ENCODE measurements around the gene LAMC3.
"Not testable (repeated sequence)": the region's sequence is repeated elsewhere in the genome, so short reads cannot be mapped to it uniquely, and the experiment has no call there.

Gene LAMC3

GRCh38 chr9:131028931-131029573 lies 20.1 kb downstream of the LAMC3 start:
- no peak for DNase-seq (ENCODE audit: low spot score)

DNA sequence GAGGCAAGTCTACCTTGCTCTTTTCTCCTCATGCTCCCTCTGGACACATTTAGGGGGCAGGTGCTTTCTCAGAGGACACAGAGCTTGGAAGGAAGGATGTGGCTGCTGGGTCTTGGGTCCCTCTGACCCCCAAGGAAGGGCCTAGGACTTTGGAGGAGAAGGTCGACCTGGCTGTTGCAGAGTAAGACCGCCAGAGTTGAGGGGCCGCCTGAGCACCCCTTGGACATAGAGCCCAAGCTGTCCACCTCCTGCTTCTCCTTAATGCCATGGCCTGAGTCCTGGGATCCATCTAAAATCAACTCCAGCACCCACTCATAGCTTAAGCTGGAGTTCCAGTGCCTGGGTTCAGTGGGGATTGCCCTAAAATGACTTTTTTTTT lies 20.6 kb downstream of the LAMC3 start:
- DNase-seq (ENCODE audit: low spot score) = no peak

- DNase-seq (ENCODE audit: low spot score) = no peak
Observed at GRCh38 chr9:131030239-131031004, 21.4 kb downstream of the LAMC3 start.

- no peak for DNase-seq (ENCODE audit: low spot score)
Observed at GRCh38 chr9:131031005-131031641, 22.1 kb downstream of the LAMC3 start.

DNA sequence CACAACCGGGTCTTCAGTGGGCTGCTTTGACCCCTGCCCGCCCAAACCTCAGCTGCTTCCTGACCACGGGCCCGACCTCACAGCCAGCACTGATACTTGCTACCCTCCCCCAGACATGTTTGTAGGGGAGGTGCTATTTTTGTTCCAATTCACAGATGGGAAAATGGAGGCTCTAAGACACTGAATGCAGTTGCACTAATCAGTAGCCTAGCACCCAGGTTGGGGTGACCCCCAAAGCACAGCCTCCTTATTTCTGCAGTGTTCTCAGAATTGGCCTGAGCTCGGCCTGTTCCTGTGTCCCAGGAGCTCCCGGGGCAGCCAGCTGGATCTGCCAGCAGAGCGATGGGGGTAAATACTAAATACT lies 22.6 kb downstream of the LAMC3 start:
- no peak for DNase-seq (ENCODE audit: low spot score)

DNA sequence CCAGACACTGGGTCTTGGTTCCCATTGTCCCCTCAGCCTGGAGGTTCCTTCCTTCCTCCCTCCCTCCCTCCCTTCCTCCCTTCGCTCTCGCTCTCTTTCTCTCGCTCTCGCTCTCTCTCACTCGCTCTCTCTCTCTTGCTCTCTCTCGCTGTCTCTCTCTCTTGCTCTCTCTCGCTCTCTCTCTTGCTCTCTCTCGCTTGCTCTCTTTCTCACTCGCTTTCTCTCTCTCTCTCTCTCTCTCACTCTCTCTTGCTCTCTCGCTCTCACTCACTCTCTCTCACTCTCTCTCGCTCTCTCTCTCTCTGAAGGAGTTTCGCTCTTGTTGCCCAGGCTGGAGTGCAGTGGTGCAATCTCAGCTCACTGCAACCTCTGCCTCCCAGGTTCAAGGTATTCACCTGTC lies 23.4 kb downstream of the LAMC3 start:
- DNase-seq (ENCODE audit: low spot score) = no peak

DNA sequence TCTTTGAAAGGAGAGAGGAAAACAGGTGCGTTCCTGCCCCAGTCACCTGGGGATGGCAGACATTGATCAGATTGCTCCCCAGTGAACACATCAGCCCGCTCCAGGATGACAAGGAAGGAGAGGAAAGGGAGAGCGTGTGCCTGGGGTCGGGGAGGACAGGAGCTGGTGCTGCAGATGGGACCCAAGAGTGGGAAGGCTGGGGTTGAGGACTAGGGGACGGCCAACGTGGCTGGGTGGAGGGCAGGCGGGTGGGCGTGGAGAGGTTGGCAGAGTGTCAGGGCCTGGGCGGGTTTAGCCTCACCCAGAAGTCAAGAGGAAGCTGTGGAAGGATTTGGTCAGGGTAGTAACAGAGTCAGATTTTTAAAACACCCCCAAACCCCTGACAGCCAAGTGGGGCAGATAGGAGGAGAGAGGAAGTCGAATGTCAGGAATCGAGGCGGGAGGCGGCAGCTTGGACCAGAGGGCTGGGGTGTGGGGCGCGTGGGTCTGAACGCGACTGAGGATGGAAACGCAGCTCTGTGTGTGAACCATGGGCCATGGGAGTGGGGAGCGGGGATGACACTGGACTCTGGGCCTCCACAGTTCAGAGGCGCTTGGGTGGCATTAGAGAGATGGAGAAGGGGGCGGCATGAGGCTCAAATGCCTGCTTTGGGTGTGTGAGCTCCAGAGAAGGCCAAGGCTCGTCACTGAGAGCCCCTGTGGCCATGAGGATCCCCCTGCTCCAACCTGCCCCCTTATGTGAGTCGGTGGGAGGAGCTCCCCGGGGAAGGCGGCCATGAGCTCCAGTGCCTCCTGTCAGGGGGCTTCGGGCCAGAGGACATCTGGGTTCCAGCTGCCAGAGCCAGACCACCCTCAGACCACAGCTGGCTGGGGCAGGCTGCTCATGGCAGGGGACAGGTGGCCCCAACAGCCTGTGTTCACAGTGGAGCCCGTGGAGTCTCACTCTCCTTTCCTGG lies 24.6 kb downstream of the LAMC3 start:
- no peak for DNase-seq (ENCODE audit: low spot score)

DNA sequence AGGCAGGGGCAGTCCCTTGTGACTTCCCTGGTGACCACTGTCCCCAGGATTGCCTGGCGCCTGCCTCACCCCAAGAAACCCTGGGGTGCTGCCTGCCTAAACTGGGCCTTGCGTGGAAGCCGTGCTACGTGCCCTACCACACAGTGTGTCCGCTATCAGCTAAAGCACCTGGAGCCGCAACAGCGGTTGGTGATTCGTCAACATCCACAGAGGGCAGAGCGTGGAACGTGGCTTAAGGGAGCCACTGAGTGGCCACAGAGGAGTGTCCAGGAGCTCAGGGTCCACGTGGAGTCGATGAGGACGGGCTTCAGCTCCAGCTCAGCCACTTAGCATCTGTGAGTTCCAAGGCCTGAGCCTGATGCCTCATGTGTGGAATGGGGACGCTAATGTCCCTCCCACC lies 25.3 kb downstream of the LAMC3 start:
- DNase-seq (ENCODE audit: low spot score) = no peak

DNA sequence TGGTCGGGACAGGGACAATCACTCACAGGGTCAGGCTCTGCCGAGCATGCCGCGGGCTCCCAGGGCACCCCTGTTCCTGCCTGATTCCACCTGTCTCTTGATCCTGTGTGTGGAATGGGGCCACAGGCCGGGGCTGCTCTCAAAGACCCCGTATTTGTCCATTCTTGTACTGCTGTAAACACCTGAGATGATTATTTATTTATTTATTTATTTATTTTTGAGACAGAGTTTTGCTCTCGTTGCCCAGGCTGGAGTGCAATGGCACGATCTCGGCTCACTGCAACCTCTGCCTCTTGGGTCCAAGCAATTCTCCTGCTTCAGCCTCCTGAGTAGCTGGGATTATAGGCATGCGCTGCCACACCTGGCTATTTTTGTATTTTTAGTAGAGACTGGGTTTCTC lies 25.8 kb downstream of the LAMC3 start:
- not testable (repeated sequence) for DNase-seq (ENCODE audit: low spot score)

DNA sequence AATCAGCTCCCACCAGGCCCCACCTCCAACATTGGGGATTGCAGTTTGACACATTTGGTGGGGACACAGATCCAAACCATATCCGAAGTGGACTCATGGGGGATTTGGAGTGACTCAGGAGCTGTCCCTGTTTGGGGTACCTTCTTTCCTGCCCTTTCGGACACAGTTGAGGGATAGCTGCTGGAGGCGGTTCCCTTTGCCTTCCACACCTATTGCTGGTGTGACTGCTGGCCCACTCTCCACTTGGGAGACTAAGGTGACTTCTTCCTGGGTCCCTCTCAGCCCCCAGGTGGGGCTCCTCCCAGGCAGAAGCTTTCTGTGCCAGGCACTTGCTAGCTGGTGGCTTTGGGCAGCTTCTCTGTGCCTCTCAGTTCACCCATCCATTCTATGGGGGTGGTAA lies 26.6 kb downstream of the LAMC3 start:
- no peak for DNase-seq (ENCODE audit: low spot score)

DNA sequence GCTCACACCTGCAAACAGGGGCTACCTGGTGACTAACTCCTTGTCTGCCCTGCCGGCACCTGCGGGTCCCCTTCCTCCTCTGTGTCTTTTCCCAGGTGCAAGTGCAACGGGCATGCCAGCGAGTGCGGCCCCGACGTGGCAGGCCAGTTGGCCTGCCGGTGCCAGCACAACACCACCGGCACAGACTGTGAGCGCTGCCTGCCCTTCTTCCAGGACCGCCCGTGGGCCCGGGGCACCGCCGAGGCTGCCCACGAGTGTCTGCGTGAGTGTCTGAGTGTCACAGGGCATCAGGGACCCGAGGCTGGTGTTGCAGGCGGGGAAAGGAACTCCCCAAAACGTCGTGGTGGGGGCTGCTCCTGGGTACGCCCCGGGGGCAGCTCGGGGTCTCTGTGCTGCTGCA lies 27.1 kb downstream of the LAMC3 start:
- DNase-seq (ENCODE audit: low spot score) = no peak

DNA sequence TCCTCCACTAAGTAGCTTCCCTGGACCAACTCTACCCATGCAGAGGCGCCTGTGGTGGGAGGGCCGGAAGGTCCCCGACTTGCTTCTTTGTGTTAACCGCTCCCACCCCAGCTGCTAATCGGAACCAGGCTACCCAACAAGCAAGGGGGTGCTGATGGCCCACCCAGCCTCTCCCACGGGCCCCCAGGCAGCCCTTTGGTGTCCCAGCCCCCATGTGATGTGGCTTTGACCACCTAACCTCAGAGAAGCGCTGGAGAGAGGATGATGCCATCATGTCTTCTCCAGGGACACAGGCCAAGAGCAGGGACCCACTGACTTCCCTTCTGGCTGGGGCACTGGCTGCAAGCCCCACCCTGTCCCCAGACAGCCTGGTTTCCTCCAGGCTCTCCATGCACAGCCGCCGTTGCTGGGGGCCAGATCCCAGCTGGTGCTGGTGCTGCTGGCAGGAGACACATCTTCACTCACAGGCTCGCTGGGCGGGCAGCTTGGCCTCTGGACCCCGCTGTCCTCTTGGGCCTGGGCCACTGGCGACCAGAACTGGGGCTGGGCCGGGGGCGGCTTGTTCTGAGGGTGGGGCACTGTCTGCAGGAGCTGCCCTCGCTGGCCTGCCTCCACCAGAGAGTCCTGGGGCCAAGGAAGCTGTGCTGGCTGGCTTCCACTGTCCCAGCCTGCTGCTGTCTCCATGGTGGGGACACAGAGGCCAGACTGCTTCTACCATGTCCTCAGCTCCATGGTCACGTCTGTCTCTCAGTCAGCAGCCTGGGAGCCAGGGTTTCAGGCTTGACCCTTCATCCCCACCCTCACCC lies 27.8 kb downstream of the LAMC3 start:
- no peak for DNase-seq (ENCODE audit: low spot score)

DNA sequence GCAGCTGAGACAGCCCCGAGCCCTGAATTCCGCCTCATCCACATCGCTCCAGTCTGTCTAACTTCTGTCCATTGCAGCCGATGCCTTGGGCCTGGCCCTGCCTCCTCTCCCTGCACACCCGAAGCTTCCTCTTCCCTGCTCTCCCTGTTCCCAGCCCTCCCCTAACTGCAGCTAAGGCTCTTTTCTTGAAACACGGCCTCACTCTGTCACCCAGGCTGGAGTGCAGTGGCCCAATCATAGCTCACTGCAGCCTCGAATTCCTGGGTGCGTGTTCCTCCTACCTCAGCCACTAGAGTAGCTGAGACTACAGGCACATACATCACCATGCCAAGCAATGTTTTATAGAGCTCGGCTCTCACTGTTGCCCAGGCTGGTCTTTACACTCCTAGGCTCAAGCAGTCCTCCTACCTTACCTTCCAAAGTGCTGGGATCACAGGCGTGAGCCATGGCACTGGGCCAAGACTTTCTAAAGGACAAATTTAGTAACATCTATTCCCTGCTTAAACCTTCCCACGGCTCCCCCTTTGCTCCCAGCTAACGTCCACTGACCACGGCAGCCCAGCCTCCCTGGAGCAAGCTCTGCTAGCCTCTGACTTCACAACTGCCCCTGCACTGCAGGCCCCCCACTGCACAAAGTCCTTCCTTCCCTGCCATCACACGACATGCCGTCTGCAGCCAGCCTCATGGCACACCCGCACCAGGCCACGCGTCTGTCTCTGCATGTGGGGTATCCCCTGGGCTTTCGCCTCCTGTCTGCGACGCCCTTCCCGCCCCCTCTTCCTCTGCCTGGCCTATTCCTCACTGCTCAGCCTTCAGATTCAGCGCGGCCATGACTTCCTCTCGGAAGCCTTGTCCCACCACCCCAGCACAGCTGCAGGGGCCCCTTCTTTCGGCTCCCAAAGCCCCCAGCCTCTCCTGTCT lies 28.6 kb downstream of the LAMC3 start:
- no peak for DNase-seq (ENCODE audit: low spot score)

DNA sequence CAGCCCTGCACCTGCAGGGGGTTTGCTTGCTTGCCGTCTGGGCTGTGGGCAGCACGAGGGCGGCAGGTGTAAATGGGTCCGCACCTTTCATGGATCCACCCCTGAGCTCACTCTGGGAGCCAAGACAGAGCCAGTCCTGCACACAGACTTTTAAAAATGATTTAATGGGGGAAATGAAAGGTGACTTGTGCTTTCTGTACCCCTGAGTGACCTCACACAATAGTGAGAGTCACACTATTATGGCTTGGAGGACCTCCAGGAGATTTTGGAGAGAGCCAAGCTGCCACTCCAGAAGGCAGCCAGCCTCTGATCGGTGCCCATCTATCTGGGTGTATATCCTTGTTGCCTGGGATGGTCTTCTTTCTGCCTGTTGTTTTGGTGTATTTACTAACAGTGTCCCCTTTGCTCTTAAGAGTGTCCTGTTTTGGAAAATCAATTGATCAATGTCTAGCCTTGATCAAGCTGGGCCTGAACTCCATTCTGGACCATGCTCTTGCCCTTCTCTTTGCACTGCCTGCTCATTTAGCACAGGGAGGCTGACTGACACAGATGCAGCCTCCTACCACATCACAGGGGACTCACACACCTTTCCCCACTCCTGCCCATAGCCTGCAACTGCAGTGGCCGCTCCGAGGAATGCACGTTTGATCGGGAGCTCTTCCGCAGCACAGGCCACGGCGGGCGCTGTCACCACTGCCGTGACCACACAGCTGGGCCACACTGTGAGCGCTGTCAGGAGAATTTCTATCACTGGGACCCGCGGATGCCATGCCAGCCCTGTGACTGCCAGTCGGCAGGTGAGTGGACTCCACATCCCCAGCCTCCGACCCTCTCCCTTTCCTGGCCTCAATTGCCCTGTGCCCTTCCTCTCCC lies 29.5 kb downstream of the LAMC3 start:
- DNase-seq (ENCODE audit: low spot score) = no peak

DNA sequence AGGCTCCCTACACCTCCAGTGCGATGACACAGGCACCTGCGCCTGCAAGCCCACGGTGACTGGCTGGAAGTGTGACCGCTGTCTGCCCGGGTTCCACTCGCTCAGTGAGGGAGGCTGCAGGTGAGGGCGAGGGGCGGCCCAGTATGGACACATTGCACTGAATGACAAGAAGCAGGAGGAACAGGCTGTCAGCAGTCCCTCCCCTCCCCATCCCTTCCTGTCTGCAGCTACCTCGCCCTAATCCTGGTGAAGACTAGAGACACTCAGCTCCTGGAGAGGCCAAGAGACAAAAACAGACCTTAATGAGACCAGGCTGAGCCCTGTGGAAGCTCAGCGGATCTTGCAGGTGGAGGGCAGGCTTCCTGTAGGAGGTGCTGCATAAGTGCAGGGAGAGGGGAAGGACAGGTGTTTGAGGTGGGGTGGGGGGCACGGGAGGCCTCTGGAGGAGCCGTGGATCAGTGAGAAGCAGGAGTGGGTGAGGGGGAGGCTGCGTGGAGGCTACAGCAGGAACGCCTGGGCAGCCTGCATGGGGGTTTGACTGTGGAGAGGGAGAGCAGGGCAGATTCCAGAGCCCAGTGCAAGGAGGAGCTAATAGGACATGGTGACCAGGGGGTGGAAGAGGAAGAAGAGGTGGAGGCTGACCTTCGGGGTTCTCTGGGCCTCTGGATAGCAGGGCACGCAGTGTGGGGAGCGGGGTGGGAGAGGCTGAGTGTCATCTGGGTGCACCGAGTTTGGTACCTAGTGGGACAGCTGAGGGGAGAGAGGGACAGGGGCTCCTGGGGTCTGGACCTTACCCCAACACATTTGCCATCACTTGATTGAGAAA lies 30.4 kb downstream of the LAMC3 start:
- DNase-seq (ENCODE audit: low spot score) = no peak

DNA sequence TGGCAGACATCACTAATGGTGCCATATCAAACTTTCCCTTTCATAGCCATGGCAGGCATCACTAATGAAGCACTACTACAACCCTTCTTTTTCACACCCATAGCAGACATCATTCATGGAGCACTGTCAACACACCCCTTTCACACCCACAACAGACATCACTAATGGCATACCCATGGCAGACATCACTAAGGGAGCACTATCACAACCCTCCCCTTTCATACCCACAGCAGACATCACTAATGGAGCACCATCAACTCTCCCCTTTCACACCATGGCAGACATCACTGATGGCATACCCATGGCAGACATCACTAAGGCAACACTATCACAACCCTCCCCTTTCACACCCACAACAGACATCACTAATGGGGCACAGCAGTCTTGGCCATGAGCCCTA lies 33.7 kb downstream of the LAMC3 start:
- DNase-seq (ENCODE audit: low spot score) = no peak

DNA sequence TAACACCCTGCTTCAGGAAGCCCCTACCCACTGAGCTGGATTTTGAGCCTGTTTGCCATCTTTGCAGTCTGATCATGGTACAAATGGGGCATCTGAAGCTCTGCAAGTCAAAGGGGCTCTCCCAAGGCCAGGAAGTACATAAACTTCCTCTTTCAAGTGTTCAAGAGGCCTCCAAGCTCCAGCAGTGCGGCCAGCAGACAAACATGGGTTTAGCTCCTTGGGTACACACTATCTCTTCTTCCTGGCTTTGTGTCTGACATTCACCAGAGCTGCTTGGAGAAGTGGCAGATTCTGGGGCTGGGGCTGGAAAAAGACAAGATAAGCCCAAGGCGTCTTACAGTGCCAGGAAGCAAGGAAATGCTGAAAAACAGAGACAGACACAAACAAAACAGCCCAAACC lies 34.1 kb downstream of the LAMC3 start:
- DNase-seq (ENCODE audit: low spot score) = peak; percentile 41

GRCh38 chr9:131043646-131044045 lies 34.7 kb downstream of the LAMC3 start:
- peak; percentile 24 for DNase-seq (ENCODE audit: low spot score)
